Heart left ventricle (tissue), 16 donors: ENCODE results near the gene ST3GAL2. TPM values are rescaled to one million over a fixed set of nuclear protein-coding genes. Genes with fewer than 3 reads are reported as not detected.

Experiments used
- ATAC-seq, 4 donors: fragments of 200-7000 bp; cut with Tn5 transposase; one replicate each; pipeline ENCODE4 v1.9.1; 2020 to 2022; ENCODE audit warnings: moderate library complexity in 4 of 4, mild to moderate bottlenecking in 3 of 4, moderate number of reproducible peaks in 1 of 4
- DNase-seq, 5 donors: peaks; one replicate each; pipeline ENCODE4 v3.0.0-alpha.2; 2020
- H3K27ac ChIP-seq, 12 donors: fragments of 200-600 bp; sonication (generic) in 4 of 12; one replicate each; pipeline versions ENCODE4 v1.5.0 to v1.8.0; 2016 to 2022; ENCODE audit warnings: mild to moderate bottlenecking in 2 of 12
- H3K27me3 ChIP-seq, 9 donors: fragments of 200-600 bp; sonication (generic) in 2 of 9; one replicate each; pipeline versions ENCODE4 v1.5.1 to v1.8.0; 2016 to 2022; ENCODE audit warnings: mild to moderate bottlenecking in 3 of 9
- H3K36me3 ChIP-seq, 9 donors: fragments of 200-600 bp; sonication (generic) in 2 of 9; one replicate each; pipeline versions ENCODE4 v1.5.0 to v1.8.0; 2018 to 2022; ENCODE audit warnings: mild to moderate bottlenecking in 2 of 9
- H3K4me1 ChIP-seq, 12 donors: fragments of 200-600 bp; sonication (generic) in 4 of 12; one replicate each; pipeline versions ENCODE4 v1.5.0 to v1.8.0; 2016 to 2022; ENCODE audit warnings: mild to moderate bottlenecking in 3 of 12
- H3K4me3 ChIP-seq, 12 donors: fragments of 200-600 bp; sonication (generic) in 4 of 12; one replicate each; pipeline versions ENCODE4 v1.5.0 to v1.8.0; 2017 to 2022; ENCODE audit warnings: mild to moderate bottlenecking in 9 of 12, moderate library complexity in 4 of 12
- H3K9me3 ChIP-seq, 12 donors: fragments of 200-600 bp; sonication (generic) in 4 of 12; one replicate each; pipeline versions ENCODE4 v1.5.0 to v1.8.0; 2016 to 2022; ENCODE audit warnings: mild to moderate bottlenecking in 1 of 12
- CTCF ChIP-seq, 12 donors: fragments of 200-600 bp; sonication (generic) in 4 of 12; IDR thresholded peaks; one replicate each; pipeline versions ENCODE4 v1.5.0 to v1.8.0; 2018 to 2022; ENCODE audit warnings: antibody characterized with exemption in 12 of 12, mild to moderate bottlenecking in 5 of 12
- POLR2A ChIP-seq, 2 donors: fragments of 450-650 bp; IDR thresholded peaks; one replicate each; pipeline ENCODE4 v1.6.1; 2017; ENCODE audit warnings: antibody characterized with exemption in 2 of 2, mild to moderate bottlenecking in 2 of 2, moderate library complexity in 2 of 2
- WGBS, 4 donors: extraction: QIAGEN DNeasy Blood & Tissue Kit in 2 of 4; methylation state at CpG; one replicate each; pipeline versions ENCODE4 v1.1.5 to v1.1.7; 2013 to 2018; 5-methylcytosine and 5-hydroxymethylcytosine counted together
- intact Hi-C, 10 donors: fragments of 100-400 bp; cut with DNase I; formaldehyde crosslinking; loops; one replicate each; pipeline versions ENCODE4 v1.11.1 to v1.14.2; 2022
- polyA plus RNA-seq, 2 donors: library from polyadenylated mRNA; stranded (reverse); fragments of 200-250 nt; gene quantifications; one replicate each; pipeline ENCODE4 v1.2.3, GENCODE V29; 2013
- total RNA-seq, 9 donors: library from RNA; depleted of rRNA in 2 of 9; stranded (reverse); fragments of >200 nt in 2 of 9; fragmentation: NEBNext Ultra II Directional in 3 of 9; extraction: Animal tissue kit (Norgen Biotek cat#: 25700) in 3 of 9; gene quantifications; one replicate each; pipeline versions ENCODE4 v1.1.0 to v1.2.4, GENCODE V29; 2016 to 2023
- donor health status: ischemic (EF 13 %, LVEDD 7.1; RV severe dilation, severe dysfunction).
- donor health status: healthy with polysubstance abuse.
- donor health status: DM: no; HTN: yes; CAD: no.
- donor health status: DM: no; HTN: no; CAD: no.
- donor health status: ischemic (EF 25% LVEDD 6.9; RV normal size, moderate dysfunction).
- donor health status: ischemic (EF 25% LVEDD 5.7; RV mildly dilated, moderate dysfunction).
- donor health status: healthy.
- donor health status: DM: yes; HTN: yes; CAD: no.
- donor health status: ischemic (EF 35%, LVEDD 5.7; RV mildly dilated, moderate dysfunction).
- donor health status: nonischemic (EF 11% LVEDD 7.7; RV severe dilation, severe dysfunction).
- donor health status: DM: yes; HTN: yes; CAD: no.
- donor health status: PGD.
- donor health status: ischemic (EF 29% LVEDD 5.4; RV normal size, mild dysfunction).
- donor health status: nonischemic (EF 23%, LVEDD 6.1; RV moderate dilation, normal function).

Gene ST3GAL2
- total and polyA plus RNA-seq, 11 donors = 8.4 to 44.6 (median 20.1) TPM

DNA sequence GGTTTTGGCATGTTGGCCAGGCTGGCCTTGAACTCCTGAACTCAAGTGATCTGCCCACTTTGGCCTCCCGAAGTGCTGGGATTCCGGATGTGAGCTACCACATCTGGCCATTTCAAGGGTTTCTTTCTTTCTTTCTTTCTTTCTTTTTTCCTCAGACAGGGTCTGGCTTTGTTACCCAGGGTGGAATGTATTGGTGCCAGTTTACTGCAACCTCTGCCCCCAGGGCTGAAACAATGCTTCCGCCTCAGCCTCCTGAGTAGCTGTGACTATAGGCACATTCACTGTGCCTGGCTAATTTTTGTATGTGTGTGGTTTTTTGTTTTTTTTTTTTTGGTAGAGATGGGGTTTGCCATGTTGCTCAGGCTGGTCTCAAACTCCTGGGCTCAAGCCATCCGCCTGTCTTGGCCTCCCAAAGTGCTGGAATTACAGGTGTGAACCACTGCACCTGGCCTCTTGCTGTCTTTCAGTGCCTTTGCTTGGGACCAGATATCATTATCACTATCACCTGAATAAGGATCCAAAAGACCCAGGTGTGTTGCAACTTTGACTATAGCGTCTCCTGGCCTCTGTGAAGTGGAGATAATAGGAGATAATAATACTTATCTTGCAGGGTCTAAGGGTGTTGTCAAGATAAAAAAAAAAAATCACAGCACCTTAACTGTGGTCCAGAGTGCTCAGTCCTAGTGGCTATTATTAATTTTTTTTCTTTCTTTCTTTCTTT lies 18.7 kb upstream of the ST3GAL2 start:
- DNase-seq = no peak
- Histone ChIP-seq H3K4me1 (peaks cover 0 to 35% (median 18%) of the 10 kb centered on the region in 12 donors), H3K27ac (no peak overlapping the region), H3K27me3 (no peaks in the 10 kb centered on the region), H3K4me3 (no peak overlapping the region), H3K9me3 (no peaks in the 10 kb centered on the region), H3K36me3 (no peaks in the 10 kb centered on the region)
- WGBS, 4 donors = 93 to 95% (median 94%) methylated on average over 5 of the region's 5 CpGs
- no peak for TF ChIP-seq POLR2A (IDR thresholded peaks at IDR 0.05)
- intact Hi-C loops = loop anchor here in 1 of 10 donors (10.0 kb wide), 1 partner anchor 63 kb away; no protein-coding TSS in a partner anchor
- no peak for ATAC-seq

DNA sequence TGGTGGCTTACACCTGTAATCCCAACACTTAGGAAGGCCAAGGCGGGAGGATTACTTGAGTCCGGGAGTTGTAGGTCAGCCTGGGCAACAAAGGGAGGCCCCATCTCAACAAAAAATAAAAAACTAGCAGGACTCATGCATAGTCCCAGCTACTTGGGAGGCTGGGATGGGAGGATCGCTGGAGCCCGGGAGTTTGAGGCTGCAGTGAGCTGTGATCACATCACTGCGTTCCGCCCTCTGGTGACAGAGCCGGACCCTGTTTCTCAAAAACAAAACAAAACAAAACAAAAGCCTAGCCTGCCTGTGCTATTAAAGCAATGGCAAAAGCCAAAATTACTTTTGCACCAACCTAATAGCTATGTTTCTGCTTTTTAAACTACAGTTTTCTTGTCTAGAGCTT lies 17.0 kb upstream of the ST3GAL2 start:
- Histone ChIP-seq H3K4me3 (no peak overlapping the region), H3K4me1 (peaks cover 0 to 29% (median 12%) of the 10 kb centered on the region in 12 donors), H3K36me3 (no peaks in the 10 kb centered on the region), H3K27ac (no peak overlapping the region), H3K9me3 (no peaks in the 10 kb centered on the region), H3K27me3 (no peaks in the 10 kb centered on the region)
- ATAC-seq (no peak), DNase-seq (no peak)
- intact Hi-C loops = loop anchor here in 3 of 10 donors (2.0 to 10.0 kb wide), 2 partner anchors 61 to 75 kb away; no protein-coding TSS in a partner anchor
- 82 to 91% (median 88%) methylated on average over 7 of the region's 7 CpGs for WGBS, 4 donors
- TF ChIP-seq POLR2A (IDR thresholded peaks at IDR 0.05) (no peak), CTCF (IDR thresholded peaks at IDR 0.05) (no peak)

- Histone ChIP-seq H3K4me3 (peak within 1 kb of the TSS; percentile 76 to 99 (median 93)), H3K4me1 (peaks cover 0 to 26% (median 12%) of the 10 kb centered on the region in 12 donors), H3K9me3 (no peaks in the 10 kb centered on the region), H3K27me3 (no peaks in the 10 kb centered on the region), H3K36me3 (no peaks in the 10 kb centered on the region), H3K27ac (peak within 1 kb of the TSS; percentile 88 to 98 (median 94))
- WGBS, 4 donors = 0 to 1% (median 1%) methylated on average over 31 to 67 of the region's 67 CpGs
- ATAC-seq (peak; percentile 59 to 95 (median 94)), DNase-seq (peak; percentile 61 to 85 (median 72))
- intact Hi-C loops = loop anchor here in 5 of 10 donors (1.0 to 10.0 kb wide), 4 partner anchors 60 to 74 kb away; no protein-coding TSS in a partner anchor
- TF ChIP-seq CTCF (IDR thresholded peaks at IDR 0.05) = peak in 3 of 12 donors; percentile 4 to 16 (median 7)
- peak in 1 of 2 donors; percentile 36 for TF ChIP-seq POLR2A (IDR thresholded peaks at IDR 0.05)
Measured at GRCh38 chr16:70454222-70455034, 15.5 kb upstream of the ST3GAL2 start, which contains the start of gene FCSK. TSS of gene FCSK (plus strand) at chr16:70454595. CDS start at chr16:70463191, 8,596 bp downstream.

DNA sequence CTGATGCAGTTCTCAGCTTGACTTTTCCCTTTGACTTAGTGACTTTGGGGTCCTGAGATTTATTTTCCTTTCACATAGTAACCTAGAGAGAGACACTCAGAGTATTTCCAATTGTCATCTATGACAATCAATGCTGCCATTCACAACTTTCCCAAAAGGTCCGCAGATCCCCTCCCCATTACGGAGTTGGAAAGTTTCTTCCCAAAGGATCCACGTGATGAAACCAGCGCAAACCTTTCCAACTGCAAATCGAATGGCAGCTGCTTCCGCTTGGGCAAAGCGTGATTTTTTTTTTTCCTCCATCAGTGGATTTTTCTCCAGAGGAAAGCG lies 15.0 kb upstream of the ST3GAL2 start:
- TF ChIP-seq CTCF (IDR thresholded peaks at IDR 0.05) (no peak), POLR2A (IDR thresholded peaks at IDR 0.05) (no peak)
- no peaks in the 10 kb centered on the region for H3K36me3 ChIP-seq
- intact Hi-C loops = loop anchor here in 5 of 10 donors (1.0 to 10.0 kb wide), 4 partner anchors 59 to 73 kb away; no protein-coding TSS in a partner anchor
- DNase-seq = no peak
- peaks cover 0 to 26% (median 12%) of the 10 kb centered on the region in 12 donors for H3K4me1 ChIP-seq
- no peaks in the 10 kb centered on the region for H3K9me3 ChIP-seq
- 0 to 1% (median 0%) methylated on average over 8 of the region's 8 CpGs for WGBS, 4 donors
- no peaks in the 10 kb centered on the region for H3K27me3 ChIP-seq
- H3K27ac ChIP-seq = peak overlapping the region; percentile 88 to 98 (median 94)
- peak in 2 of 4 donors; percentile 48 to 54 for ATAC-seq
- H3K4me3 ChIP-seq = peak overlapping the region; percentile 76 to 99 (median 93)
